HepG2 (cell line): ENCODE data around the gene P2RY12.

ENCODE experiments used
- CHD2 ChIP-seq: IDR thresholded peaks from 2 replicates; pipeline ENCODE4 v1.6.1; 2011; ENCODE audit warnings: low read depth, low read length, improper control_type of control experiment
- ISX ChIP-seq: sonication (generic); formaldehyde crosslinking; conservative IDR thresholded peaks from 2 replicates; pipeline ENCODE4 v1.5.0; 2020; ENCODE audit warnings: missing genetic modification reagents
- RAD21 ChIP-seq: fragments of 450-650 bp; formaldehyde crosslinking; IDR thresholded peaks from 2 replicates; pipeline ENCODE4 v1.5.0; 2020; ENCODE audit warnings: mild to moderate bottlenecking
- TF ChIP-seq, protein P1 (sequence below): fragments of 450-650 bp; IDR thresholded peaks from 2 replicates; pipeline ENCODE4 v1.6.1; 2017; ENCODE audit warnings: mild to moderate bottlenecking

DNA sequence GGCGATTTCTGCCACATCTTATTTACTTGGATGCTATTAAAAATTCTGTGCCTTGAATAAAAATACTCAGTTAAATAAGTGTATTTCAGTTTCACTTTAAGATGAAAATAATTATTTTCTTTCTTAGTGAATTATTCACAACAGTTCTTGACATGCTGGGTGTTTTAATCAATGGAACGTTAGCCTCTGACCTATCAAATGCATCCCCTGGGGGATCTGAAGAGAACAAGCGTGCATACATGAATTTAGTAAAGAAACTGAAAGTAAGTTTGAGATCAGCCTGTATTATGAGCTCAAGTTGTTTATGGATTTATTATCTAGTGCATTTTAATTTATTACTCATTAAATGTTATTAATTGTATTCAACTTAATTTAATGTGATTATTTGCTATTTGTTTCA, 597 bp downstream of the P2RY12 start:
- TF ChIP-seq CHD2: no peak
- TF ChIP-seq, protein P1, sequence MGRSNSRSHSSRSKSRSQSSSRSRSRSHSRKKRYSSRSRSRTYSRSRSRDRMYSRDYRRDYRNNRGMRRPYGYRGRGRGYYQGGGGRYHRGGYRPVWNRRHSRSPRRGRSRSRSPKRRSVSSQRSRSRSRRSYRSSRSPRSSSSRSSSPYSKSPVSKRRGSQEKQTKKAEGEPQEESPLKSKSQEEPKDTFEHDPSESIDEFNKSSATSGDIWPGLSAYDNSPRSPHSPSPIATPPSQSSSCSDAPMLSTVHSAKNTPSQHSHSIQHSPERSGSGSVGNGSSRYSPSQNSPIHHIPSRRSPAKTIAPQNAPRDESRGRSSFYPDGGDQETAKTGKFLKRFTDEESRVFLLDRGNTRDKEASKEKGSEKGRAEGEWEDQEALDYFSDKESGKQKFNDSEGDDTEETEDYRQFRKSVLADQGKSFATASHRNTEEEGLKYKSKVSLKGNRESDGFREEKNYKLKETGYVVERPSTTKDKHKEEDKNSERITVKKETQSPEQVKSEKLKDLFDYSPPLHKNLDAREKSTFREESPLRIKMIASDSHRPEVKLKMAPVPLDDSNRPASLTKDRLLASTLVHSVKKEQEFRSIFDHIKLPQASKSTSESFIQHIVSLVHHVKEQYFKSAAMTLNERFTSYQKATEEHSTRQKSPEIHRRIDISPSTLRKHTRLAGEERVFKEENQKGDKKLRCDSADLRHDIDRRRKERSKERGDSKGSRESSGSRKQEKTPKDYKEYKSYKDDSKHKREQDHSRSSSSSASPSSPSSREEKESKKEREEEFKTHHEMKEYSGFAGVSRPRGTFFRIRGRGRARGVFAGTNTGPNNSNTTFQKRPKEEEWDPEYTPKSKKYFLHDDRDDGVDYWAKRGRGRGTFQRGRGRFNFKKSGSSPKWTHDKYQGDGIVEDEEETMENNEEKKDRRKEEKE: no peak
- no peak for TF ChIP-seq ISX (CRISPR knock-in tag)
- no peak for TF ChIP-seq RAD21 (CRISPR knock-in tag)
